Type B pancreatic cell (in vitro differentiated cells): ENCODE measurements around the gene TNRC6C. TPM values are rescaled to one million over a fixed set of nuclear protein-coding genes. Genes with fewer than 3 reads are reported as not detected.

ENCODE experiments used
- DNase-seq: peaks from one replicate; pipeline ENCODE4 v3.0.0; 2021; ENCODE audit warnings: mixed read lengths; ENCODE audit not compliant: unreplicated experiment; ENCODE audit errors: extremely low spot score
- H3K27ac Mint-ChIP-seq: 2 replicates; pipeline ENCODE4 v1.8.0; 2021; ENCODE audit warnings: mild to moderate bottlenecking, mixed read lengths
- H3K27me3 Mint-ChIP-seq: 2 replicates; pipeline ENCODE4 v1.8.0; 2021; ENCODE audit warnings: mixed read lengths
- H3K36me3 Mint-ChIP-seq: 2 replicates; pipeline ENCODE4 v1.8.0; 2021; ENCODE audit warnings: mixed read lengths
- H3K4me1 Mint-ChIP-seq: one replicate; pipeline ENCODE4 v1.8.0; 2021; ENCODE audit warnings: mixed read lengths; ENCODE audit not compliant: unreplicated experiment
- H3K4me3 Mint-ChIP-seq: 2 replicates; pipeline ENCODE4 v1.8.0; 2021; ENCODE audit warnings: mild to moderate bottlenecking, mixed read lengths
- H3K9me3 Mint-ChIP-seq: 2 replicates; pipeline ENCODE4 v1.8.0; 2021; ENCODE audit warnings: mixed read lengths
- CTCF ChIP-seq: fragments of 200-600 bp; sonication (generic); conservative IDR thresholded peaks from 2 replicates; pipeline ENCODE4 v1.5.0; 2021; ENCODE audit warnings: antibody characterized with exemption, mild to moderate bottlenecking
- total RNA-seq: library from RNA; stranded (reverse); gene quantifications from 2 replicates; pipeline ENCODE4 v1.2.1, GENCODE V29; 2021; ENCODE audit warnings: low replicate concordance

TNRC6C gene
- total RNA-seq, 1 donor from 2014 or later = 36.7 TPM

GRCh38 chr17:78039581-78039980 is 81.1 kb downstream of the TNRC6C start:
- no peak for TF ChIP-seq CTCF
- Mint-ChIP-seq H3K27ac (no peak overlapping the region), H3K4me1 (peaks cover 5% of the 10 kb centered on the region), H3K36me3 (peaks cover 22% of the 10 kb centered on the region), H3K27me3 (no peaks in the 10 kb centered on the region), H3K4me3 (no peak overlapping the region), H3K9me3 (no peaks in the 10 kb centered on the region)
- no peak for DNase-seq

- no peak overlapping the region for H3K4me3 Mint-ChIP-seq
- no peaks in the 10 kb centered on the region for H3K9me3 Mint-ChIP-seq
- TF ChIP-seq CTCF = no peak
- no peak overlapping the region for H3K27ac Mint-ChIP-seq
- H3K36me3 Mint-ChIP-seq = peaks cover 20% of the 10 kb centered on the region
- no peaks in the 10 kb centered on the region for H3K27me3 Mint-ChIP-seq
- DNase-seq = no peak
- peaks cover 5% of the 10 kb centered on the region for H3K4me1 Mint-ChIP-seq
Measured at GRCh38 chr17:78040440-78041385, 82.2 kb downstream of the TNRC6C start.

GRCh38 chr17:78041386-78042179 is 83.1 kb downstream of the TNRC6C start:
- H3K9me3 Mint-ChIP-seq = no peaks in the 10 kb centered on the region
- DNase-seq = no peak
- H3K27me3 Mint-ChIP-seq = no peaks in the 10 kb centered on the region
- H3K27ac Mint-ChIP-seq = no peak overlapping the region
- peaks cover 5% of the 10 kb centered on the region for H3K4me1 Mint-ChIP-seq
- no peak overlapping the region for H3K4me3 Mint-ChIP-seq
- no peak for TF ChIP-seq CTCF
- peaks cover 22% of the 10 kb centered on the region for H3K36me3 Mint-ChIP-seq

GRCh38 chr17:78042542-78042941 is 84.0 kb downstream of the TNRC6C start:
- H3K27me3 Mint-ChIP-seq = no peaks in the 10 kb centered on the region
- no peak overlapping the region for H3K27ac Mint-ChIP-seq
- TF ChIP-seq CTCF = no peak
- H3K4me1 Mint-ChIP-seq = peaks cover 5% of the 10 kb centered on the region
- no peak for DNase-seq
- peaks cover 19% of the 10 kb centered on the region for H3K36me3 Mint-ChIP-seq
- no peak overlapping the region for H3K4me3 Mint-ChIP-seq
- no peaks in the 10 kb centered on the region for H3K9me3 Mint-ChIP-seq

GRCh38 chr17:78043031-78043430 is 84.5 kb downstream of the TNRC6C start:
- Mint-ChIP-seq H3K27me3 (no peaks in the 10 kb centered on the region), H3K27ac (no peak overlapping the region), H3K4me3 (no peak overlapping the region), H3K4me1 (peaks cover 5% of the 10 kb centered on the region), H3K36me3 (peaks cover 15% of the 10 kb centered on the region), H3K9me3 (no peaks in the 10 kb centered on the region)
- no peak for TF ChIP-seq CTCF
- DNase-seq = no peak
